ENCODE measurements around the gene OR9A4.

DNA sequence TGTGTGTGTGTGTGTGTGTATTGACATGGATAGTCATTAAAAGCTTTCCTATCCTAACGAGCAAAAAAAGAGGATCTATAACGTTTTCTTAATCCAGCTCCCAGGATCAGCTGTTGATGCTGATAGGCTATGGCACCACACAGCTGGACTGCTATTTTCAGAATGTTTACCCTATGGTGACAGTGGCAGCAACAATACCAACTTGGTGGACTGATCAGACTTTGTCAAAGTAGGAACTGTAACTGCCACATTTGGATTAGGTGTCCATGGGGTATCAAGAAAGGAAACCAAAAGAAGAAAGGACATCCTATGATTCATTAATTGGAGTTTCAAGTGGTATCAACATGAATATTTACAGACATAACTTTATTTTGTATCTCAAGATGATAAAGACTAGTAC is 33.3 kb downstream of the OR9A4 start:
- TF ChIP-seq EZH2phosphoT487 (IDR thresholded peaks at IDR 0.05; ENCODE audit: unreplicated experiment) (no peak), POLR2AphosphoS5 (IDR thresholded peaks at IDR 0.05; ENCODE audit: low read depth) (no peak), EZH2 (IDR thresholded peaks at IDR 0.05; ENCODE audit: low read depth, unreplicated experiment) (no peak), ZNF114 (CRISPR knock-in tag; IDR thresholded peaks at IDR 0.05) (no peak), CREB1 (CRISPR knock-in tag; IDR thresholded peaks at IDR 0.05; ENCODE audit: low read depth) (no peak), JUNB (IDR thresholded peaks at IDR 0.05; ENCODE audit: unreplicated experiment) (no peak)
- TF ChIP-seq, protein P1, sequence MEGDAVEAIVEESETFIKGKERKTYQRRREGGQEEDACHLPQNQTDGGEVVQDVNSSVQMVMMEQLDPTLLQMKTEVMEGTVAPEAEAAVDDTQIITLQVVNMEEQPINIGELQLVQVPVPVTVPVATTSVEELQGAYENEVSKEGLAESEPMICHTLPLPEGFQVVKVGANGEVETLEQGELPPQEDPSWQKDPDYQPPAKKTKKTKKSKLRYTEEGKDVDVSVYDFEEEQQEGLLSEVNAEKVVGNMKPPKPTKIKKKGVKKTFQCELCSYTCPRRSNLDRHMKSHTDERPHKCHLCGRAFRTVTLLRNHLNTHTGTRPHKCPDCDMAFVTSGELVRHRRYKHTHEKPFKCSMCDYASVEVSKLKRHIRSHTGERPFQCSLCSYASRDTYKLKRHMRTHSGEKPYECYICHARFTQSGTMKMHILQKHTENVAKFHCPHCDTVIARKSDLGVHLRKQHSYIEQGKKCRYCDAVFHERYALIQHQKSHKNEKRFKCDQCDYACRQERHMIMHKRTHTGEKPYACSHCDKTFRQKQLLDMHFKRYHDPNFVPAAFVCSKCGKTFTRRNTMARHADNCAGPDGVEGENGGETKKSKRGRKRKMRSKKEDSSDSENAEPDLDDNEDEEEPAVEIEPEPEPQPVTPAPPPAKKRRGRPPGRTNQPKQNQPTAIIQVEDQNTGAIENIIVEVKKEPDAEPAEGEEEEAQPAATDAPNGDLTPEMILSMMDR (conservative IDR thresholded peaks at IDR 0.05; ENCODE audit: low read depth in 2 of 2), result no peak

Data from GM23338 (cell line).